Heart right ventricle (tissue), 16 donors: ENCODE data around the gene CHST11. TPM values are rescaled to one million over a fixed set of nuclear protein-coding genes. Genes with fewer than 3 reads are reported as not detected.

Experiments used
- ATAC-seq, 8 donors: fragments of 200-7000 bp; cut with Tn5 transposase; one replicate each; pipeline ENCODE4 v1.9.1; 2020; ENCODE audit warnings: mild to moderate bottlenecking in 8 of 8, moderate library complexity in 8 of 8, moderate number of reproducible peaks in 1 of 8
- DNase-seq, 2 donors: peaks; one replicate each; pipeline ENCODE4 v3.0.0-alpha.2; 2020
- H3K27ac ChIP-seq, 10 donors: fragments of 200-600 bp; sonication (generic) in 2 of 10; one replicate each; pipeline versions ENCODE4 v1.5.0 to v1.8.0; 2020 to 2022; ENCODE audit warnings: mild to moderate bottlenecking in 3 of 10
- H3K27me3 ChIP-seq, 7 donors: fragments of 200-600 bp; one replicate each; pipeline ENCODE4 v1.8.0; 2021 to 2022; ENCODE audit warnings: mild to moderate bottlenecking in 2 of 7
- H3K36me3 ChIP-seq, 9 donors: fragments of 200-600 bp; sonication (generic) in 1 of 9; one replicate each; pipeline versions ENCODE4 v1.5.0 to v1.8.0; 2020 to 2022; ENCODE audit warnings: mild to moderate bottlenecking in 2 of 9
- H3K4me1 ChIP-seq, 9 donors: fragments of 200-600 bp; sonication (generic) in 1 of 9; one replicate each; pipeline versions ENCODE4 v1.5.0 to v1.8.0; 2020 to 2022; ENCODE audit warnings: mild to moderate bottlenecking in 4 of 9
- H3K4me3 ChIP-seq, 10 donors: fragments of 200-600 bp; sonication (generic) in 2 of 10; one replicate each; pipeline versions ENCODE4 v1.5.0 to v1.8.0; 2020 to 2022; ENCODE audit warnings: mild to moderate bottlenecking in 7 of 10, moderate library complexity in 2 of 10
- H3K9me3 ChIP-seq, 11 donors: fragments of 200-600 bp in 10 of 11; sonication (generic) in 2 of 11; one replicate each; pipeline versions ENCODE4 v1.5.0 to v1.8.0; 2013 to 2022; ENCODE audit warnings: mild to moderate bottlenecking in 2 of 11, control low read depth in 1 of 11, moderate library complexity in 1 of 11
- WGBS, 2 donors: extraction: QIAGEN DNeasy Blood & Tissue Kit; methylation state at CpG; one replicate each; pipeline ENCODE4 v1.1.7; 2013; ENCODE audit warnings: inconsistent platforms in 1 of 2; 5-methylcytosine and 5-hydroxymethylcytosine counted together
- intact Hi-C, 10 donors: fragments of 100-400 bp; cut with DNase I; formaldehyde crosslinking; loops; one replicate each; pipeline versions ENCODE4 v1.11.1 to v1.14.2; 2022
- polyA plus RNA-seq, 2 donors: library from polyadenylated mRNA; stranded (reverse); fragments of 200-250 nt; gene quantifications; one replicate each; pipeline ENCODE4 v1.2.3, GENCODE V29; 2013
- total RNA-seq, 10 donors: library from RNA; stranded (reverse); fragmentation: NEBNext Ultra II Directional in 3 of 10; extraction: Animal tissue kit (Norgen Biotek cat#: 25700) in 3 of 10; gene quantifications; one replicate each; pipeline versions ENCODE4 v1.2.1 to v1.2.4, GENCODE V29; 2021 to 2023
- TF ChIP-seq, protein P1 (sequence below), 9 donors: fragments of 200-600 bp; sonication (generic) in 2 of 9; IDR thresholded peaks; one replicate each; pipeline versions ENCODE4 v1.5.0 to v1.8.0; 2021 to 2022; ENCODE audit warnings: antibody characterized with exemption in 9 of 9, mild to moderate bottlenecking in 5 of 9, moderate library complexity in 1 of 9
- donor health status: Arrhythmogenic right ventricular cardiomyopathy.
- donor health status: ischemic (EF 13 %, LVEDD 7.1; RV severe dilation, severe dysfunction).
- donor health status: healthy with polysubstance abuse.
- donor health status: DM: no; HTN: yes; CAD: no.
- donor health status: DM: no; HTN: no; CAD: no.
- donor health status: ischemic (EF 25% LVEDD 6.9; RV normal size, moderate dysfunction).
- donor health status: ischemic (EF 25% LVEDD 5.7; RV mildly dilated, moderate dysfunction).
- donor health status: healthy.
- donor health status: DM: yes; HTN: yes; CAD: no.
- donor health status: Ischemic cardiomyopathy.
- donor health status: ischemic (EF 35%, LVEDD 5.7; RV mildly dilated, moderate dysfunction).
- donor health status: nonischemic (EF 11% LVEDD 7.7; RV severe dilation, severe dysfunction).
- donor health status: DM: yes; HTN: yes; CAD: no.
- donor health status: PGD.
- donor health status: ischemic (EF 29% LVEDD 5.4; RV normal size, mild dysfunction).
- donor health status: nonischemic (EF 23%, LVEDD 6.1; RV moderate dilation, normal function).

CHST11 gene
- total and polyA plus RNA-seq, 12 donors: 1.1 to 12.7 (median 4.3) TPM

DNA sequence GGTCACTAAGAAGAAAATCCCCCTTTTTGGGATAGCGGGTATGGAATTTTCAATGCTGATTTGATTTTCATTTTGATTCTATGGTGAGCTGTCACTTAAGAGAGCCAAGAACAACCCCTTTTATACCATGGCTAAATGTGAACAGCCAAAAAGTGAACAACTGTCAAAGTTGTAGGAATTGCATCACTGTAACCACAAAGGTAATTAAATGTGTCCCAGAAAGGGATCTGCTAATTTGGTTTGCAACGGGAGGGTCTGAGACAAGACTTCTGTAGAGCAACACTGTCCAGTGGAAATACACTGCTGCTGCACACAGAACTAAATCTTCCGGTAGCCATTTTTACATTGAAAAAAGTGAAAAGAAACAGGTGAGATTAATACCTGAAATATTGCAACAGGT is 14.6 kb downstream of the CHST11 start:
- Histone ChIP-seq H3K27ac (no peak overlapping the region), H3K4me1 (peaks cover 0 to 73% (median 0%) of the 10 kb centered on the region in 9 donors), H3K4me3 (no peak overlapping the region), H3K36me3 (no peaks in the 10 kb centered on the region), H3K9me3 (no peaks in the 10 kb centered on the region), H3K27me3 (no peaks in the 10 kb centered on the region)
- intact Hi-C loops: no loop called here
- TF ChIP-seq, protein P1, sequence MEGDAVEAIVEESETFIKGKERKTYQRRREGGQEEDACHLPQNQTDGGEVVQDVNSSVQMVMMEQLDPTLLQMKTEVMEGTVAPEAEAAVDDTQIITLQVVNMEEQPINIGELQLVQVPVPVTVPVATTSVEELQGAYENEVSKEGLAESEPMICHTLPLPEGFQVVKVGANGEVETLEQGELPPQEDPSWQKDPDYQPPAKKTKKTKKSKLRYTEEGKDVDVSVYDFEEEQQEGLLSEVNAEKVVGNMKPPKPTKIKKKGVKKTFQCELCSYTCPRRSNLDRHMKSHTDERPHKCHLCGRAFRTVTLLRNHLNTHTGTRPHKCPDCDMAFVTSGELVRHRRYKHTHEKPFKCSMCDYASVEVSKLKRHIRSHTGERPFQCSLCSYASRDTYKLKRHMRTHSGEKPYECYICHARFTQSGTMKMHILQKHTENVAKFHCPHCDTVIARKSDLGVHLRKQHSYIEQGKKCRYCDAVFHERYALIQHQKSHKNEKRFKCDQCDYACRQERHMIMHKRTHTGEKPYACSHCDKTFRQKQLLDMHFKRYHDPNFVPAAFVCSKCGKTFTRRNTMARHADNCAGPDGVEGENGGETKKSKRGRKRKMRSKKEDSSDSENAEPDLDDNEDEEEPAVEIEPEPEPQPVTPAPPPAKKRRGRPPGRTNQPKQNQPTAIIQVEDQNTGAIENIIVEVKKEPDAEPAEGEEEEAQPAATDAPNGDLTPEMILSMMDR (IDR thresholded peaks at IDR 0.05): no peak
- ATAC-seq (no peak), DNase-seq (no peak)
- WGBS, 2 donors: 92 to 94% methylated on average over 3 of the region's 3 CpGs

DNA sequence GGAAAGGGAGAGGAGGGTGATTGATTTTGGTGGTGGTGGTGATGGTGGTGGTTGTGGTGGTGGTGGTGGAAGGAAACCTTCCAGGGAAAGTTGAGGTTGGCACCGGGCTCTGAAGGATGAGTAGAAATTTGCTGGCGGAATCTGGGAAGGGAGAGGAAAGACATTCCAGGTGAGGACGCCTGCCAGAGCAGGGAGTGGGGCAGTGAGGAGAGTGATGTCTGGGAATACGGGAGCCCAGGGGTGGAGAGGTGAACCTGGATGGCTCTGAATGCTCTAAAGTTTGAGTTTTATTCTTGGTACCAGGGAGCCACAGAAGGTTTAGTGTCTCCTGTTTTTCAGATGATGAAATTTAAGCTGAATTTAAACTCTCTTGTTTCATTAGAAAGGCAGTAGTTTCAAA is 16.0 kb downstream of the CHST11 start:
- H3K27me3 ChIP-seq: no peaks in the 10 kb centered on the region
- DNase-seq (no peak), ATAC-seq (no peak)
- 88 to 90% methylated on average over 4 of the region's 4 CpGs for WGBS, 2 donors
- no peak overlapping the region for H3K4me3 ChIP-seq
- TF ChIP-seq, protein P1 (IDR thresholded peaks at IDR 0.05): no peak
- no peaks in the 10 kb centered on the region for H3K9me3 ChIP-seq
- intact Hi-C loops: no loop called here
- no peaks in the 10 kb centered on the region for H3K36me3 ChIP-seq
- peak overlapping the region in 1 of 10 donors; percentile 53 for H3K27ac ChIP-seq
- H3K4me1 ChIP-seq: peaks cover 0 to 74% (median 0%) of the 10 kb centered on the region in 9 donors

DNA sequence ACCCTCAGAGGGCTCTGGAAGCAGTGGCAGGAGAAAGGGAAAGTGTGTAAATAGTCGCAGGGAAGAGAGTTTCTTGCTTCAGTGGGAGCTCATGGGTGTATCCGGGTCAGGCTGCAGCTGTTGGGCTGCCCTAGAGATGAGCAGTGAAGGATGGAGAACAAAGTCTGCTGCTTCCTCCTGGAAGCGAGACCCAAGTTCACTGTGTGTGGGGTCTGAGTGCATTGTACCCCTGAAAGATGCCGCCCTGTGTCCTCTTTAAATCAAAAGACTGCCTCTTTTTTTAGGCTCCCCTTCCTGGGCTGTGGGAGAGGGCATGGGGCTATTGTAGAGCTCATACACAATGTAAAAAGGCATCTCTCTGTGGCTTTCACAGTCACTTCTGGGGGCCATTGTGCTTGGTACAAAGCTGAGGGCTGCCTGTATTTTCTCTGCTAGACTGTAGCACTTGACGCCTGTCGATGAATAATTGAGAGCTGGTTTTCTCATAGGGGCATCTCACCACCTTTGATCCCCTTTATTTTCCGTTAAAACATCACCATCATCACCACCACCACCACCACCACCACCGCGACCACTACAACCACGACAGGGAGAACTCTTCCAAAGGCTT is 16.7 kb downstream of the CHST11 start:
- Histone ChIP-seq H3K27me3 (no peaks in the 10 kb centered on the region), H3K9me3 (no peaks in the 10 kb centered on the region), H3K27ac (peak overlapping the region in 1 of 10 donors; percentile 53), H3K4me1 (peaks cover 0 to 73% (median 6%) of the 10 kb centered on the region in 9 donors), H3K36me3 (no peaks in the 10 kb centered on the region), H3K4me3 (no peak overlapping the region)
- TF ChIP-seq, protein P1 (IDR thresholded peaks at IDR 0.05): no peak
- intact Hi-C loops: no loop called here
- ATAC-seq (peak in 1 of 8 donors; percentile 29), DNase-seq (no peak)
- WGBS, 2 donors: 80 to 83% methylated on average over 10 of the region's 10 CpGs

DNA sequence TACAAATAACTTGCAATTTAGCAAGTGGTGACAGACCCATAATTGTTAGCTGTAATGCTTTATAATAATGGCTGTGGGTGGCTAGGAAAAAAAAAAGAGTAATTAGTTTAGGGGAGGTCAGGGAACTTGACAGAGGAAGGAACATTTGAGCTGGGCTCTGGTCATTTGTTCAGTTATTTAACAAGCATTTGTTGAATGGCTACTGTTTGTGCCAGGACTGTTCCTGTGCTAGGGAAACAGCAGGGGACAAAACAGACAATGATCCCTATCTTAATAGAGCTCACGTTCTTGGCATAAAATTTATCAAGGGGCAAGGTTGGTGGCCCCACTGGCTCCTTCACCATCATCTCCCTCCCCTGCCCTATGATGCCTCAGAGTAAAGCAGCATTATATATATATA is 18.5 kb downstream of the CHST11 start:
- DNase-seq: no peak
- TF ChIP-seq, protein P1 (IDR thresholded peaks at IDR 0.05): no peak

More for the DNA sequence above, 18.5 kb downstream of the CHST11 start:
- Histone ChIP-seq H3K4me1 (peaks cover 0 to 73% (median 6%) of the 10 kb centered on the region in 9 donors), H3K9me3 (peaks cover 0 to under 1% (median 0%) of the 10 kb centered on the region in 11 donors), H3K27me3 (no peaks in the 10 kb centered on the region), H3K27ac (no peak overlapping the region), H3K36me3 (no peaks in the 10 kb centered on the region), H3K4me3 (no peak overlapping the region)
- intact Hi-C loops: no loop called here
- WGBS, 2 donors: 59 to 69% methylated on average over 1 of the region's 1 CpG
- ATAC-seq: no peak
